Hepatocyte (in vitro differentiated cells): ENCODE results near the gene GAGE12G.
"Not testable (repeated sequence)": the region's sequence is repeated elsewhere in the genome, so short reads cannot be mapped to it uniquely, and the experiment has no call there.

ENCODE experiments used
- CTCF ChIP-seq: fragments of 200-600 bp; sonication (generic); IDR thresholded peaks from 2 replicates; pipeline ENCODE4 v1.5.1; 2016; ENCODE audit warnings: antibody characterized with exemption, mild to moderate bottlenecking; ENCODE audit not compliant: poor library complexity
- EZH2 ChIP-seq: fragments of 200-600 bp; sonication (generic); IDR thresholded peaks from 2 replicates; pipeline ENCODE4 v1.6.1; 2016; ENCODE audit warnings: antibody characterized with exemption, mild to moderate bottlenecking, borderline replicate concordance
- EZH2phosphoT487 ChIP-seq: fragments of 200-600 bp; sonication (generic); IDR thresholded peaks from one replicate; pipeline ENCODE4 v1.6.1; 2018; ENCODE audit warnings: antibody characterized with exemption, mild to moderate bottlenecking, low read depth, moderate library complexity; ENCODE audit not compliant: unreplicated experiment, severe bottlenecking

DNA sequence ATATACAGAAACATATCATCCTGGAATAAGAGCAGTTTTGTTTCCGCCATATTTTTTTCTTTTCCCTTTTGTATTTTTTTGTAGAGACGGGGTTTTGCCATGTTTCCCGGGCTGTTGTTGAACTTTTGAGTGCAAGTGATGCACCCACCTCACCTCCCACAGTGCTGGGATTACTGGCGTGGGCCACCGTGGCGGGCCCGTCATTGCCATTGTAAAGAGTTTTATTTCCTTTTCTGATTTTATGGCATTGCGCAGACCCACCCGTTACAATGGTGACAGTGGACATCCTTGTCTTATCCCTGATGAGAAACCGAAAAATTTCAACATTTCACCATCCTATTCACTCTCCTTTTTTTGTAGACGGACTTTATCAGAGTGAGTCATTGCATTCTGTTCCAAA, 1.5 kb upstream of the GAGE12G start:
- not testable (repeated sequence) for TF ChIP-seq CTCF, EZH2phosphoT487, EZH2
